HUES48 (cell line): ENCODE data around the gene EME2.

ENCODE experiments used
- H3K27ac ChIP-seq: one replicate; pipeline ENCODE4 v1.7.0; 2013; ENCODE audit warnings: low read depth, low read length, inconsistent platforms
- H3K27me3 ChIP-seq: 2 replicates; pipeline ENCODE4 v1.6.1; 2013; ENCODE audit warnings: mild to moderate bottlenecking, low read length; ENCODE audit not compliant: control insufficient read depth, insufficient read depth
- H3K36me3 ChIP-seq: 2 replicates; pipeline ENCODE4 v1.6.1; 2013; ENCODE audit warnings: low read length; ENCODE audit not compliant: control insufficient read depth, insufficient read depth
- H3K4me1 ChIP-seq: 2 replicates; pipeline ENCODE4 v1.6.1; 2013; ENCODE audit warnings: mild to moderate bottlenecking, low read length; ENCODE audit not compliant: control insufficient read depth, insufficient read depth
- H3K4me3 ChIP-seq: 2 replicates; pipeline ENCODE4 v1.5.1; 2013; ENCODE audit warnings: mild to moderate bottlenecking, low read depth, low read length
- H3K9ac ChIP-seq: 2 replicates; pipeline ENCODE4 v1.6.1; 2013; ENCODE audit warnings: mild to moderate bottlenecking, low read depth, low read length, moderate library complexity
- H3K9me3 ChIP-seq: 2 replicates; pipeline ENCODE4 v1.6.1; 2013; ENCODE audit warnings: low read length; ENCODE audit not compliant: control insufficient read depth, insufficient read depth

Gene EME2

GRCh38 chr16:1817276-1817589 lies 44.6 kb downstream of the EME2 start:
- Histone ChIP-seq H3K36me3 (peaks cover 24% of the 10 kb centered on the region), H3K4me1 (no peaks in the 10 kb centered on the region), H3K9ac (no peak overlapping the region), H3K27me3 (no peaks in the 10 kb centered on the region), H3K27ac (no peak overlapping the region), H3K4me3 (no peak overlapping the region), H3K9me3 (no peaks in the 10 kb centered on the region)

DNA sequence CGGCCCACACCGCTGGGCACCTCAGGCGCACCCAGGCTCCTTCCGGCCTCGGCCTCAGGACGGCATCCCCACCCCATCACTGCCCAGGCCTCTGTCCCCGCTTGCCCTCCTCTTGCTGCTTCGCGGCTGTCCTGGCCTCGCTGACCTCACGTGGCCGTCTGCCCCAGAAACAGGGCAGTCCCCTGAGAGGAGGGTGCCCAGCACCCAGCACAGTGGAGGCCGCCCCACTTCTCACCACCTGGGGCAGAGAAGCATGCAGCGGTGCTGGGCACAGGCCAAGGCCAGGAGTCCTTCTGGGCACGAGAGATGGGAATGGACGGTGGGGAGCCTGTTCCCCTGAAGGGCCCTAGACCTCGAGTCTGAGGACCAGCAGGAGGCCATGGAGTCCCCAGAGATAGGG lies 45.1 kb downstream of the EME2 start:
- Histone ChIP-seq H3K9ac (no peak overlapping the region), H3K4me1 (no peaks in the 10 kb centered on the region), H3K36me3 (peaks cover 27% of the 10 kb centered on the region), H3K4me3 (no peak overlapping the region), H3K9me3 (no peaks in the 10 kb centered on the region), H3K27ac (no peak overlapping the region), H3K27me3 (no peaks in the 10 kb centered on the region)

DNA sequence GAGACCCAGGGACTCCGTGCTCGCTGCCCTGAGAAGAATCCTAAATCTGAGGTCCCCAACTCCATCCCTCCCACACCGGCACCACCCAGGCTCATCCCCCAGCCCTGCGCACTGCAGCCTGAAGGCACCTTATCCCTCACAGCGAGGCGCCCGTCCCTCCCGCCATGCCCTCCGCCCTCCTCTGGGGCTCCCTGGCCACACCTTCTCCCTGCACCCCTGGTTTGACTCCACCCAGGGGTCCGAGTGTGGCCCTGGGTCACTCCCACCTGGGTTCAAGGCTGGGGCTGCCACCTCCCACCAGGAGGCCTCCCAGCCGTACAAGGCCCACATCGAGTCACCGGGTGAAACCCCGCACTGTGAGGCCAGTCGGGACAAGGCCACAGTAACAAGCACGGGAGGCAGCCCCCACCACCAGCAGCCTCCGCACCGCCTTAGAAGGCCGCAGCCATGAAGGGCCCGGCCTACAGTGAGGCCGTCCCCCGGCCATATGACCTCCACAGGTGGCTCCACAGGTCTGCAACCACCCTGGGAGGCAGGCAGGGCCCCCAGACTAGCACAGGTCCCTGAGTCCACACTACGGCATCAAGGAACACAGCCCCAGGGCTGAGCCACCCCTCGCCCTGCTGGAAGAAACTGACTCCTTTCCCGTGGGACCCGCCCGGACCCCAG lies 45.7 kb downstream of the EME2 start:
- Histone ChIP-seq H3K4me3 (no peak overlapping the region), H3K9me3 (no peaks in the 10 kb centered on the region), H3K27ac (no peak overlapping the region), H3K4me1 (no peaks in the 10 kb centered on the region), H3K27me3 (no peaks in the 10 kb centered on the region), H3K36me3 (peaks cover 29% of the 10 kb centered on the region), H3K9ac (no peak overlapping the region)

DNA sequence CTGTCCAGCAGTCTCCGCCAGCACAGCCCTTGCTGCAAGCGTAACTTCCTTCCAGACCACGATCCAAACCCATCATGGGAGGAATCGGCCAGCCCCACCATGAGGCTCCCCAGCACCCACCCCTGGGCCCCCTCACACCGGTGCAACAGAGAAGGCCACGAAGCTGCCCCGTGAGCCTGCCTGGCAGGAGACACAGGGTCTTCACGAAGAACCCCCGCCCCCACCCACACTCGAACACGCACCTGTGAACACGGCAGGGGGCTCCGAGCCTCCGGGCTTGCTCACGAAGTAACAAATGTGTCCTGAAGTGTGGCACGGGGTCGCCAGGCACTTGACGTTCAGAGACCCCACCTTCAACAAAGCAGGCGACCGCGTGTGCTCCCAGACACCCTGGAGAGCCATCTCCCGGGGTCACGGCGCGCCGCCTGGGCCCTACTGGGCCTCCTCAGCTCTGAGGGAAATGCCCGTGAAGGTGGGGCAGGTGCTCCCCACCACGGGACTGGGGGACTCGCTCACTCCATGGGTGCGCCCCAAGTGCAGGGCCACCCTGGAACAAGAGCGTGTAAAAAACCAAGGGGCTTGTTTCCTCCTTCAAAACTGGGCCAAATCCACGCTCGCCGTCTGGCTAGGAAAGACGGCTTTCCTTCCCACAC lies 46.4 kb downstream of the EME2 start:
- Histone ChIP-seq H3K9ac (no peak overlapping the region), H3K4me3 (no peak overlapping the region), H3K9me3 (no peaks in the 10 kb centered on the region), H3K4me1 (no peaks in the 10 kb centered on the region), H3K27me3 (no peaks in the 10 kb centered on the region), H3K27ac (no peak overlapping the region), H3K36me3 (peaks cover 29% of the 10 kb centered on the region)

GRCh38 chr16:1819611-1820010 lies 47.0 kb downstream of the EME2 start:
- H3K27me3 ChIP-seq: no peaks in the 10 kb centered on the region
- H3K4me3 ChIP-seq: no peak overlapping the region
- H3K9me3 ChIP-seq: no peaks in the 10 kb centered on the region
- H3K4me1 ChIP-seq: no peaks in the 10 kb centered on the region
- peaks cover 29% of the 10 kb centered on the region for H3K36me3 ChIP-seq
- no peak overlapping the region for H3K27ac ChIP-seq
- no peak overlapping the region for H3K9ac ChIP-seq

- Histone ChIP-seq H3K27ac (no peak overlapping the region), H3K4me3 (no peak overlapping the region), H3K4me1 (no peaks in the 10 kb centered on the region), H3K27me3 (no peaks in the 10 kb centered on the region), H3K36me3 (peaks cover 26% of the 10 kb centered on the region), H3K9me3 (no peaks in the 10 kb centered on the region), H3K9ac (no peak overlapping the region)
These were observed 47.7 kb downstream of the EME2 start for GRCh38 chr16:1820096-1820945.

DNA sequence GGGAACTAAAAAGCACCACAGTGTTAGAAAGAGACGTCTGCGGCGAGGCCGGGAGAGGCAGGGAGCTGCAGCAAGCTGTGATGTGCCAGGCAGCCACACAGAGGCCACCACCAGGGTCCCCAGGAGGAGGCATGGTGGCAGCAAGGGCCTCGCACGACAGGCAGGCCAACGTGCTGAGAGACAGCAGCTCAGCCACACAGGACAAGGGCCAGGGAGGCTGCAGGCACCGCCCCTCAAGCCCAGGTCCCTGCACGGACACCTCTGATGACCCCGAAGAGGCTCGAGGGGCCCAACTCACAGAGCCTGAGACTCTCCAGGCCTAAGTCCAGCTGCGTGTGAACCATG lies 48.3 kb downstream of the EME2 start:
- no peak overlapping the region for H3K27ac ChIP-seq
- H3K4me3 ChIP-seq: no peak overlapping the region
- no peaks in the 10 kb centered on the region for H3K27me3 ChIP-seq
- H3K36me3 ChIP-seq: peaks cover 22% of the 10 kb centered on the region
- H3K9me3 ChIP-seq: no peaks in the 10 kb centered on the region
- no peaks in the 10 kb centered on the region for H3K4me1 ChIP-seq
- no peak overlapping the region for H3K9ac ChIP-seq

- H3K36me3 ChIP-seq: peaks cover 13% of the 10 kb centered on the region
- no peaks in the 10 kb centered on the region for H3K27me3 ChIP-seq
- H3K27ac ChIP-seq: no peak overlapping the region
- no peaks in the 10 kb centered on the region for H3K9me3 ChIP-seq
- H3K4me3 ChIP-seq: no peak overlapping the region
- no peaks in the 10 kb centered on the region for H3K4me1 ChIP-seq
- H3K9ac ChIP-seq: no peak overlapping the region
These were observed 49.4 kb downstream of the EME2 start for GRCh38 chr16:1821861-1822611.

DNA sequence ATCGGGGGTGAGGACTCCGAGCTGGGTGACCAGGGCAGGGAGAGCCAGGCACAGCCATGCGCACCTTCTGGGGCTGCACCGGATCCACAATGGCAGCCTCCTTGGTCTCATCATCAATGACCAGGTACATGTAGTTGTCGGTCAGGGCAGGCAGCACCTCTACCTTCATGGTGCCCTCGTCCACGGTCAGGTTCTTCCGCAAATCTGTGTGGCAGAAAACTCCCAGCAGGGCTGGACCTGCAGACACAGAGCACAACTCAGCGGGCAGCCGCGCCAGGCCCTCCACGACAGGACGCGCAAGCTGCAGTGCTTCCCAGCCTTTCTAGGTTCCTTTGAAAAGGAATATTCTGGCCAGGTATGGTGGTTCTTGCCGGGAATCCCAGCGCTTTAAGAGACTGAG lies 50.2 kb downstream of the EME2 start:
- Histone ChIP-seq H3K4me1 (no peaks in the 10 kb centered on the region), H3K27ac (no peak overlapping the region), H3K4me3 (no peak overlapping the region), H3K9me3 (no peaks in the 10 kb centered on the region), H3K9ac (no peak overlapping the region), H3K27me3 (no peaks in the 10 kb centered on the region), H3K36me3 (peaks cover 13% of the 10 kb centered on the region)

DNA sequence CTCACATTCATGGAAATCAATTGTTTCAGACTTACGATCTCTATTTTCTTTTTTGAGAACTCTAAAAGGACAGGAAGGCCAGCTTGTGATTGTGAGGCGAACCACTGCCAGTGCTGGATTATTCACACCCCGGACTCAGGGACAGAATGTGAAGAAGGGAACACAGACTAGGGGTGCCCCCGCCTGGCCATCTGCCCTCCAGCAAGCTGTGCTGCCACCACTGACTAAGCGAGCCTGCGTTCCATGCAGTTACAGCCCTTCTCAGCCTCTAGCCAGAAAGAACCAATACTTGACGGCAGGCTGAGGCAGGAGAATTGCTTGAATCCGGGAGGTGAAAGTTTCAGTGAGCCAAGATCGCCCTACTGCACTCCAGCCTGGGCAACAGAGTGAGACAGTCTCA lies 51.2 kb downstream of the EME2 start:
- Histone ChIP-seq H3K36me3 (peaks cover 13% of the 10 kb centered on the region), H3K4me1 (peaks cover 6% of the 10 kb centered on the region; the same call in 1 of the 2 replicates), H3K27ac (no peak overlapping the region), H3K9me3 (no peaks in the 10 kb centered on the region), H3K9ac (no peak overlapping the region), H3K4me3 (no peak overlapping the region), H3K27me3 (no peaks in the 10 kb centered on the region)
